ENCODE results near the gene IKZF3.
"Not testable (repeated sequence)": the region's sequence is repeated elsewhere in the genome, so short reads cannot be mapped to it uniquely, and the experiment has no call there.

IKZF3 gene

DNA sequence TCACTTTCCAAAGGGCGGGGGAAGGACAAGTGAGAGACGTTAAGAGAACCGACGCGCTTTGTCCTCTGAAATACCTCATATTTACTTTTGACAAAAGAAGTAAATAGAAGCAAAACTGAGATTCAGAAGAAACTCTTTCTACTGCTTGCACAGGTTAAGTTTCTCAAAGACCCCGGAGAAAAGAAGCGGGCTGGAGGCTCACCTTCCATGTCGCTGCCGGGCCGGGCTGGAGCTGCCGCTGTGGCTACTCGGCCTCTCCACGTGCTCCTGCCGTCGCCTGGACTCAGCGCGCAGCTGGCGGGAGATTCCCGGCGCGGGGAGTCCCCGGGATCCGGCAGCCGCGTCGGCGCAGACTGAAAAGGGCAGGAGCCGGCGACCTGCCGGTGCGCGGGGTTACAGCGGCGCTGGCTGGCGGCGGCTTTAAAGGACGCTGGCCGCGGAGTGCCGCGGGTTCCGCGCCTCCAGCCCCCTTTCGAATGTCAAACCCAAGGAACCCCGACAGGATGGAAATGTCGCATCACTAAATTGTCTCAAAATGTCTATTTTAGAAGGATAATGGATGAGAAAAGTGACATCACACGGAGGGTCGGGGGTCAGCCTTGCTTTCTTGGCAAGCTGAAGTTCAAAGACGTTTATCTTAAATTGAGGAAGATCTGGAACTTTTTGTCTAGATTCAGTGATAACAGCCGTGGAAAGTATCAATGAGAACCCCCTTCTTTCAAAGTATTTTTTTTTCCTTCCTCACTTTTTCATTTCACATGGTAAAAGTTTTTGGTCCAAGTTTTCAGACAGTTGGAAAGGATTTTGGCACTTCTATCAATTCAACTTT lies at the start of gene IKZF3:
TSS of gene IKZF3 (minus strand) at position 395 of the 829 bp plus-strand sequence. CDS start at position 209, 186 bp downstream.
- no peak within 1 kb of the TSS for H3K27ac ChIP-seq (ENCODE audit: low read depth, low read length)
- H2AFZ ChIP-seq (ENCODE audit: low read length, unreplicated experiment) = peak within 1 kb of the TSS; percentile 80
- no peaks in the 10 kb centered on the region for H3K79me2 ChIP-seq (ENCODE audit: control insufficient read depth, insufficient read depth, low read length, unreplicated experiment)

GRCh38 chr17:39908789-39909352 lies 44.8 kb upstream of the IKZF3 start:
- Histone ChIP-seq H3K4me3 (ENCODE audit: low read depth, low read length) (no peak overlapping the region), H3K27me3 (ENCODE audit: insufficient read depth, low read length) (no peaks in the 10 kb centered on the region), H3K4me1 (ENCODE audit: control insufficient read depth, insufficient read depth, low read length, unreplicated experiment) (no peaks in the 10 kb centered on the region), H3K79me2 (ENCODE audit: control insufficient read depth, insufficient read depth, low read length, unreplicated experiment) (no peaks in the 10 kb centered on the region), H3K36me3 (ENCODE audit: insufficient read depth, low read length) (no peaks in the 10 kb centered on the region), H2AFZ (ENCODE audit: low read length, unreplicated experiment) (no peak overlapping the region), H3K27ac (ENCODE audit: low read depth, low read length) (no peak overlapping the region)

More for the DNA sequence above, at the start of gene IKZF3:
- H3K4me3 ChIP-seq (ENCODE audit: low read depth, low read length) = peak within 1 kb of the TSS; percentile 73
- H3K36me3 ChIP-seq (ENCODE audit: insufficient read depth, low read length) = no peaks in the 10 kb centered on the region
- H3K27me3 ChIP-seq (ENCODE audit: insufficient read depth, low read length) = peaks cover 37% of the 10 kb centered on the region
- H3K4me1 ChIP-seq (ENCODE audit: control insufficient read depth, insufficient read depth, low read length, unreplicated experiment) = no peaks in the 10 kb centered on the region

- H3K27ac ChIP-seq (ENCODE audit: low read depth, low read length) = no peak overlapping the region
- H3K79me2 ChIP-seq (ENCODE audit: control insufficient read depth, insufficient read depth, low read length, unreplicated experiment) = no peaks in the 10 kb centered on the region
- H3K4me1 ChIP-seq (ENCODE audit: control insufficient read depth, insufficient read depth, low read length, unreplicated experiment) = peaks cover 4% of the 10 kb centered on the region
- H2AFZ ChIP-seq (ENCODE audit: low read length, unreplicated experiment) = no peak overlapping the region
- no peak overlapping the region for H3K4me3 ChIP-seq (ENCODE audit: low read depth, low read length)
- H3K36me3 ChIP-seq (ENCODE audit: insufficient read depth, low read length) = no peaks in the 10 kb centered on the region
- no peaks in the 10 kb centered on the region for H3K27me3 ChIP-seq (ENCODE audit: insufficient read depth, low read length)
Measured at GRCh38 chr17:39904990-39905288, 40.8 kb upstream of the IKZF3 start.

- Histone ChIP-seq H3K4me1 (ENCODE audit: control insufficient read depth, insufficient read depth, low read length, unreplicated experiment) (peaks cover 4% of the 10 kb centered on the region), H3K36me3 (ENCODE audit: insufficient read depth, low read length) (no peaks in the 10 kb centered on the region), H2AFZ (ENCODE audit: low read length, unreplicated experiment) (no peak overlapping the region), H3K4me3 (ENCODE audit: low read depth, low read length) (no peak overlapping the region), H3K27me3 (ENCODE audit: insufficient read depth, low read length) (no peaks in the 10 kb centered on the region), H3K27ac (ENCODE audit: low read depth, low read length) (peak overlapping the region; percentile 33; the same call in 1 of the 2 replicates), H3K79me2 (ENCODE audit: control insufficient read depth, insufficient read depth, low read length, unreplicated experiment) (no peaks in the 10 kb centered on the region)
Measured at GRCh38 chr17:39903158-39903884, 39.2 kb upstream of the IKZF3 start.

- not testable (repeated sequence) for H3K36me3 ChIP-seq (ENCODE audit: insufficient read depth, low read length); H2AFZ ChIP-seq (ENCODE audit: low read length, unreplicated experiment); H3K4me3 ChIP-seq (ENCODE audit: low read depth, low read length); H3K27ac ChIP-seq (ENCODE audit: low read depth, low read length); H3K27me3 ChIP-seq (ENCODE audit: insufficient read depth, low read length); H3K79me2 ChIP-seq (ENCODE audit: control insufficient read depth, insufficient read depth, low read length, unreplicated experiment); H3K4me1 ChIP-seq (ENCODE audit: control insufficient read depth, insufficient read depth, low read length, unreplicated experiment)
Measured at GRCh38 chr17:39902027-39902426, 37.9 kb upstream of the IKZF3 start.

- Histone ChIP-seq H3K79me2 (ENCODE audit: control insufficient read depth, insufficient read depth, low read length, unreplicated experiment) (no peaks in the 10 kb centered on the region), H3K27ac (ENCODE audit: low read depth, low read length) (no peak overlapping the region), H3K4me3 (ENCODE audit: low read depth, low read length) (no peak overlapping the region), H3K4me1 (ENCODE audit: control insufficient read depth, insufficient read depth, low read length, unreplicated experiment) (peaks cover 4% of the 10 kb centered on the region), H2AFZ (ENCODE audit: low read length, unreplicated experiment) (no peak overlapping the region), H3K36me3 (ENCODE audit: insufficient read depth, low read length) (no peaks in the 10 kb centered on the region), H3K27me3 (ENCODE audit: insufficient read depth, low read length) (no peaks in the 10 kb centered on the region)
Measured at GRCh38 chr17:39899215-39899614, 35.1 kb upstream of the IKZF3 start.

DNA sequence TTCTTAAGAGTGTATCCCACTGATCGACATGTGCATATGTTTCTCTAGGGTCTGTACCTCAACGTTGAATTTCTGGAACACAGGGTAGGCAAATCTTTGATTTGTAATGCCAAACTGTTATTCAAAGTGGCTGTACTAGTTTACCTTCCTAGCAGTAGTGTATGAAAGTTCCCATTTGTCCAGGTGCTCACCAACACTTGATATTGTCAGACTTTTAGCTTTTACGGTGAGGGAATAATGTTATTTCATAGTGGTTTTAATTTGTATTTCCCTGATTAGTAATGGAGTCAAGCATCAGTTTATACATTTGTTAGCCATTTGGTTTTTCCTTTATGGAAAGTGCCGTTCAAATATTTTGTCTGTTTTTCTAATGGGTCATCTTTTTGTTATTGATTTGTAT lies 34.0 kb upstream of the IKZF3 start:
- Histone ChIP-seq H3K79me2 (ENCODE audit: control insufficient read depth, insufficient read depth, low read length, unreplicated experiment) (no peaks in the 10 kb centered on the region), H3K4me3 (ENCODE audit: low read depth, low read length) (no peak overlapping the region), H3K4me1 (ENCODE audit: control insufficient read depth, insufficient read depth, low read length, unreplicated experiment) (peaks cover under 1% of the 10 kb centered on the region), H2AFZ (ENCODE audit: low read length, unreplicated experiment) (no peak overlapping the region), H3K27me3 (ENCODE audit: insufficient read depth, low read length) (peaks cover 2% of the 10 kb centered on the region), H3K36me3 (ENCODE audit: insufficient read depth, low read length) (no peaks in the 10 kb centered on the region), H3K27ac (ENCODE audit: low read depth, low read length) (no peak overlapping the region)

DNA sequence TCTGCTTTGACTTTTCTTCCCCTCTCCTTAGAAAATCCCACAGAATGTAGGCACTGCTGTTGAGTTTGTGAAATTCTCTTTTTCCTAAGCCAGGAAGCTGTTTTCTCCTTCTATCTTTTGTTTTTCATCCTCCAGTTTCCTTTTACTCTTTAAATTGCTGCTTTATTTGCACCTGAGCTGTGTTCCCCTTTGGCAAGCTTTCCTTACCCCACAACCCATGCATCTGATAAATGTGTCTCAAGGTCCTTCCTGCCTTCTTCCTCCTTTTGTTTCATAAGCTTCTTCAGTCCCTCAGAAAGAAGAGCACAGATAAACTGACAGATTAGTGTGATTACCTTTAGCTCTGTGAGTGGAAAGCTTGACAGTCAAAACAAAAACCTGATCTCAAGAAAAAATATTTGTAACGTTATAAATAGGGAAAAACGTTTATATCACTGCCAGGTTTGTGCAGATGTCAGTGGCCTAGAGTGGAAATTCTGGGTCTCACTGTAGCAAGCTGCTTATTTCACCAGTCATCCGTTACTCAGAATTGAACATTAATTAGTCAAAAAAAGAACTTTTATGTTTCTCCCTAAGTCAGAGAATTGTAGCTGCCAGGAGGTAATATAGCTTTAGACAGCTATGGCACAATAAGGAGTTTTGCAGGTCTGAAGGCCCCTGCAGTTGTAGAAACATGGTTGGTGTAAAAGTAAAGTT lies 30.7 kb upstream of the IKZF3 start:
- Histone ChIP-seq H3K36me3 (ENCODE audit: insufficient read depth, low read length) (no peaks in the 10 kb centered on the region), H2AFZ (ENCODE audit: low read length, unreplicated experiment) (no peak overlapping the region), H3K27me3 (ENCODE audit: insufficient read depth, low read length) (peaks cover 13% of the 10 kb centered on the region), H3K27ac (ENCODE audit: low read depth, low read length) (no peak overlapping the region), H3K4me1 (ENCODE audit: control insufficient read depth, insufficient read depth, low read length, unreplicated experiment) (no peaks in the 10 kb centered on the region), H3K79me2 (ENCODE audit: control insufficient read depth, insufficient read depth, low read length, unreplicated experiment) (no peaks in the 10 kb centered on the region), H3K4me3 (ENCODE audit: low read depth, low read length) (no peak overlapping the region)

- H2AFZ ChIP-seq (ENCODE audit: low read length, unreplicated experiment) = no peak overlapping the region
- H3K79me2 ChIP-seq (ENCODE audit: control insufficient read depth, insufficient read depth, low read length, unreplicated experiment) = no peaks in the 10 kb centered on the region
- no peaks in the 10 kb centered on the region for H3K4me1 ChIP-seq (ENCODE audit: control insufficient read depth, insufficient read depth, low read length, unreplicated experiment)
- no peak overlapping the region for H3K27ac ChIP-seq (ENCODE audit: low read depth, low read length)
- H3K36me3 ChIP-seq (ENCODE audit: insufficient read depth, low read length) = no peaks in the 10 kb centered on the region
- peaks cover 21% of the 10 kb centered on the region for H3K27me3 ChIP-seq (ENCODE audit: insufficient read depth, low read length)
- no peak overlapping the region for H3K4me3 ChIP-seq (ENCODE audit: low read depth, low read length)
Measured at GRCh38 chr17:39889200-39889599, 25.1 kb upstream of the IKZF3 start.

DNA sequence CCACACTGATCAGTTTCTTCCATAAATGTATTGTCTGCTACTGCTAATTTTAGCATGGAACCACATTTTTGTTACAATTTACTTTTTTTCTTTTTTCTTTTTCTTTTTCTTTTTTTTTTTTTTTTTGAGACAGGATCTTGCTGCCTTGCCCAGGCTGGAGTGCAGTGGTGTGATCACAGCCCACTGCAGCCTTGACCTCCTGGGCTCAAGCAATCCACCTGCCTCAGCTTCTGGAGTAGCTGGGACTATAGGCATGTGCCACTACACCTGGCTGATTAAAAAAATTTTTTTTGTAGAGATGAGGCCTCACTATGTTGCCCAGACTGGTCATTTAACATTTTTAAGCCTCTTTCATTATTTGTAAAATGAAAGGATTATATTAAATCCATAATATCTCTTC lies 23.0 kb upstream of the IKZF3 start:
- Histone ChIP-seq H3K27ac (ENCODE audit: low read depth, low read length) (no peak overlapping the region), H3K4me1 (ENCODE audit: control insufficient read depth, insufficient read depth, low read length, unreplicated experiment) (no peaks in the 10 kb centered on the region), H3K36me3 (ENCODE audit: insufficient read depth, low read length) (no peaks in the 10 kb centered on the region)

More for the DNA sequence above, 23.0 kb upstream of the IKZF3 start:
- Histone ChIP-seq H3K79me2 (ENCODE audit: control insufficient read depth, insufficient read depth, low read length, unreplicated experiment) (no peaks in the 10 kb centered on the region), H3K27me3 (ENCODE audit: insufficient read depth, low read length) (peaks cover 9% of the 10 kb centered on the region), H2AFZ (ENCODE audit: low read length, unreplicated experiment) (no peak overlapping the region), H3K4me3 (ENCODE audit: low read depth, low read length) (no peak overlapping the region)

Measured in ACC112 (cell line).